AG04450 (cell line): ENCODE measurements around the gene PLA2G4F. TPM values are rescaled to one million over a fixed set of nuclear protein-coding genes. Genes with fewer than 3 reads are reported as not detected.

Experiments
- CTCF ChIA-PET: fragments of 300-600, 350-600 bp; formaldehyde crosslinking; extraction: SDS; loops from one replicate; lab custom pipeline; 2022; ENCODE audit warnings: antibody characterized with exemption, inconsistent platforms; lab: Charles Lee
- POLR2A ChIA-PET: fragments of 350-600 bp; formaldehyde crosslinking; extraction: SDS; loops from one replicate; lab custom pipeline; 2021; ENCODE audit warnings: antibody characterized with exemption, inconsistent platforms; lab: Yijun Ruan, JAX
- DNase-seq: peaks from one replicate; pipeline ENCODE4 v3.0.0-alpha.2; 2011; ENCODE audit warnings: low read depth, low spot score
- H3K27ac ChIP-seq: one replicate; pipeline ENCODE4 v1.5.1; 2012; ENCODE audit warnings: low read depth, low read length, control low read depth
- H3K27me3 ChIP-seq: one replicate; pipeline ENCODE4 v1.6.0; 2012; ENCODE audit warnings: low read length; ENCODE audit not compliant: control insufficient read depth, insufficient read depth
- H3K4me3 ChIP-seq: 2 replicates; pipeline ENCODE4 v1.5.1; 2011; ENCODE audit warnings: mild to moderate bottlenecking, low read depth, low read length, control low read depth
- H3K9me3 ChIP-seq: 2 replicates; pipeline ENCODE4 v1.5.1; 2012; ENCODE audit warnings: low read length; ENCODE audit not compliant: control insufficient read depth, insufficient read depth
- polyA plus RNA-seq: library from polyadenylated mRNA; depleted of rRNA; stranded (reverse); fragments of >200 nt; gene quantifications from 2 replicates; pipeline ENCODE4 v1.2.3, GENCODE V29; 2011
- TF ChIP-seq, protein P1 (sequence below): IDR thresholded peaks from 2 replicates; pipeline ENCODE4 v1.5.1; 2011; ENCODE audit warnings: low read depth, low read length, control low read depth, inconsistent platforms

The PLA2G4F gene
- polyA plus RNA-seq, 1 experiment = not detected

DNA sequence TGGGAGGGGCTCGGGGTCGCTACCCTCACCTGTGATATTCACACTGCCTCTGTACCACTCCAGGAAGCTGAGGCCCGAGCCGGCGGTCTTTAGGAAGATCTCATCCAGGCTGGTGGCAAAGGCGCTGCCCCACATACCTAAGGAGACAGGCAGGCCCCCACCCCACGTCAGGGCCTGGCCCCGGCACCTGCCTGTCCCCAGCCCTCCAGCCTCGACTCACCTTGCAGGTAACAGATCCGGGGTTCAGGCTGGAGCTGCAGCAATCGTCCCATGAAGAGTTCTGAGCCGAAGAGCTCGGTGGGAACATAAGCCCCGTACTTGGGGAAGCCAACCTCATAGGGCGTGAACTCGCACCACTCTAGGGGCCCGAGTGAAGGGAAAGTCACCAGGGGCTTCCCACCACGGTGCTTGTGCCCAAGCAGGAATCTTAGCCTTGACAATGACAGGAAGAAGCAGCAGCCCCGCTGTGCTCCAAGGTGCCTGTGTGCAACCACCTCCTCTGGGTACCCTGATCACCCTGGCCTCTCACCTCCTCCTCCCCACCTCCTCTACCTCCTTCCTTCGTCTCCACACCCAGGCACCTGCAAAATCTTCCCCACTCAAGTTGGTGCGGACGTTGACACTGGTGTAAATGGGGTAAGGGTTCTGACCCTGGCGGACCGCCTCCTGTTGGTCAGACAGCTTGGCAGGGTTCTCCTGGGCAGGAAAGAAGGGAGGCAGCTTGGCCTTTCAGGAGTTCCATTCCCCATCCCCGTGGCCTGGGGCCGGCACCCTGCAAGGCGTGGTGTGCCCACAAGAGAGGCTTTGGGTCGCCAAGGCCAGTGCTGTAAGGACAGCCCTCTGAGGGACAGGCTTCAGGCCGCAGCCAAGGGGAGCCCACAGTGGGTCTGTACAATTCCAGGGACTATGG, 10.6 kb downstream of the PLA2G4F start:
- Histone ChIP-seq H3K27me3 (peaks cover 48% of the 10 kb centered on the region), H3K27ac (no peak overlapping the region), H3K4me3 (no peak overlapping the region), H3K9me3 (no peaks in the 10 kb centered on the region)
- POLR2A ChIA-PET = no interaction called here
- TF ChIP-seq, protein P1, sequence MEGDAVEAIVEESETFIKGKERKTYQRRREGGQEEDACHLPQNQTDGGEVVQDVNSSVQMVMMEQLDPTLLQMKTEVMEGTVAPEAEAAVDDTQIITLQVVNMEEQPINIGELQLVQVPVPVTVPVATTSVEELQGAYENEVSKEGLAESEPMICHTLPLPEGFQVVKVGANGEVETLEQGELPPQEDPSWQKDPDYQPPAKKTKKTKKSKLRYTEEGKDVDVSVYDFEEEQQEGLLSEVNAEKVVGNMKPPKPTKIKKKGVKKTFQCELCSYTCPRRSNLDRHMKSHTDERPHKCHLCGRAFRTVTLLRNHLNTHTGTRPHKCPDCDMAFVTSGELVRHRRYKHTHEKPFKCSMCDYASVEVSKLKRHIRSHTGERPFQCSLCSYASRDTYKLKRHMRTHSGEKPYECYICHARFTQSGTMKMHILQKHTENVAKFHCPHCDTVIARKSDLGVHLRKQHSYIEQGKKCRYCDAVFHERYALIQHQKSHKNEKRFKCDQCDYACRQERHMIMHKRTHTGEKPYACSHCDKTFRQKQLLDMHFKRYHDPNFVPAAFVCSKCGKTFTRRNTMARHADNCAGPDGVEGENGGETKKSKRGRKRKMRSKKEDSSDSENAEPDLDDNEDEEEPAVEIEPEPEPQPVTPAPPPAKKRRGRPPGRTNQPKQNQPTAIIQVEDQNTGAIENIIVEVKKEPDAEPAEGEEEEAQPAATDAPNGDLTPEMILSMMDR = no peak
- no peak for DNase-seq
- CTCF ChIA-PET = interaction anchor here (1.4 kb wide), 1 partner anchor 62 kb away, joined by 4 read pairs; no protein-coding TSS in a partner anchor

DNA sequence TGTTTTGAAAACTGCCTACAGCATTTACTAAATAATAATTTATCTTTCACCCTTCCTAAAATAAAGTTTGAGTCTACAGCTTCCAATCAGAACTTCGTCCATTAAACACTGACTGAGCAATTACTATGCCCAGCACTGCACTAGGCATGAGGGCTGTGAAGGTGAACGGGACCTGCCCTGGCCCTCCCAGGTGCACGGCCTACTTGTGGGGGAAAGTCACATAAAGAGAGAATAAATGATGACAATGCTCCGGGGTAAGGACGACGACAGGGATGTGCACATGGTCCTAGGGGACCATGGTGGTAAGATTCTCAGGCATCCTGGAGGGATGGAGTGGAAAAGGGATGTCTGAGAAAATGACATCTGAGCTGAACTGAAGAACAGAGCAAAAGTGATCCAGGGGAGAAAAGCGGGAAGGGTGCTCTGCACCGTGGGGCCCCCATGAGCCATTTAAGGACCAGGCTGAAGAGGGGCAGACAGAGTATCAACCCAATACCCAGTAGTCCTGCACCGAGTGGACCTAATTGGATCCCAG, 11.5 kb downstream of the PLA2G4F start:
- DNase-seq = no peak
- peaks cover 49% of the 10 kb centered on the region for H3K27me3 ChIP-seq
- ChIA-PET CTCF (interaction anchor here (1.4 kb wide), 1 partner anchor 61 kb away, joined by 4 read pairs; no protein-coding TSS in a partner anchor), POLR2A (no interaction called here)
- no peak overlapping the region for H3K4me3 ChIP-seq
- TF ChIP-seq, protein P1 = no peak
- H3K9me3 ChIP-seq = no peaks in the 10 kb centered on the region
- H3K27ac ChIP-seq = no peak overlapping the region

GRCh38 chr15:42143866-42144625, 12.4 kb downstream of the PLA2G4F start:
- Histone ChIP-seq H3K9me3 (no peaks in the 10 kb centered on the region), H3K27me3 (peaks cover 55% of the 10 kb centered on the region), H3K27ac (no peak overlapping the region), H3K4me3 (no peak overlapping the region)
- no peak for DNase-seq
- TF ChIP-seq, protein P1 = no peak
- CTCF ChIA-PET = no interaction called here
- POLR2A ChIA-PET = no interaction called here

DNA sequence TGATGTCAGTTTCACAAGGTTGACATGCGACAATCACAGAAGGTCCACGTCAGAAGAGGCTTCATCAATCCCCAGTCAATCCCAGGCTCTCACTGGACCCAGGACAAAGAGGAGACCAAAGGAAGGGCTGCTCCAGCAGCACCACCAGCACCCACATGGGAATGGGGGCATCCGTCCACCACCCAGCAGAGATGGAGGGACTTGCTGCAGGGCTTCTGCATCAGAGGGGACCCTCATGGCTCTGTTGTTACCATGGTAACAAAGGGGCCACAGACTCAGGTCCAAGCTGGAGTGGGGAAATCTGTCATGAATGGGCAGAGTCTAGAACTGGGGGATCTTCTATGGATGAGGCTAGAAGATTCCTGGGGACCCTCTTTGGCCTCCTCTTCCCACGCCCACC, 13.1 kb downstream of the PLA2G4F start:
- TF ChIP-seq, protein P1 = no peak
- Histone ChIP-seq H3K27me3 (peaks cover 58% of the 10 kb centered on the region), H3K27ac (no peak overlapping the region), H3K9me3 (no peaks in the 10 kb centered on the region), H3K4me3 (no peak overlapping the region)
- ChIA-PET POLR2A (no interaction called here), CTCF (interaction anchor here (1.5 kb wide), 1 partner anchor 242 kb away, joined by 4 read pairs; no protein-coding TSS in a partner anchor)
- DNase-seq = no peak
